DND-41 (cell line): ENCODE data around the gene C9orf40.

Experiments used
- ATAC-seq: fragments of 200-7000 bp; cut with Tn5 transposase; 3 replicates; pipeline ENCODE4 v1.9.1; 2021; ENCODE audit warnings: low read depth; ENCODE audit not compliant: insufficient read depth
- DNase-seq: peaks from one replicate; pipeline ENCODE4 v3.0.0-alpha.2; 2020
- H2AFZ ChIP-seq: 2 replicates; pipeline ENCODE4 v1.6.0; 2012; ENCODE audit warnings: low read depth, low read length
- H3K27ac ChIP-seq: 2 replicates; pipeline ENCODE4 v1.5.1; 2012; ENCODE audit warnings: low read length, inconsistent platforms
- H3K27me3 ChIP-seq: fragments of 200-600 bp; sonication (generic); 2 replicates; pipeline ENCODE4 v1.6.0; 2012; ENCODE audit warnings: low read length, mild to moderate bottlenecking, inconsistent platforms; ENCODE audit not compliant: insufficient read depth, poor library complexity
- H3K36me3 ChIP-seq: 2 replicates; pipeline ENCODE4 v1.5.1; 2012; ENCODE audit warnings: low read length, inconsistent platforms; ENCODE audit not compliant: insufficient read depth
- H3K4me1 ChIP-seq: 2 replicates; pipeline ENCODE4 v1.5.1; 2012; ENCODE audit warnings: mild to moderate bottlenecking, low read length; ENCODE audit not compliant: insufficient read depth
- H3K4me2 ChIP-seq: 2 replicates; pipeline ENCODE4 v1.6.0; 2012; ENCODE audit warnings: mild to moderate bottlenecking, moderate library complexity, low read length, inconsistent platforms; ENCODE audit not compliant: insufficient read depth
- H3K4me3 ChIP-seq, 2 experiments: fragments of 200-600 bp in 1 of 2; shearing (Covaris generic) in 1 of 2; 2 replicates each; pipeline ENCODE4 v1.5.1; 2012 to 2016; ENCODE audit warnings: inconsistent platforms in 2 of 2, low read length in 2 of 2, mild to moderate bottlenecking in 2 of 2, low read depth in 1 of 2, moderate library complexity in 1 of 2
- H3K79me2 ChIP-seq: 2 replicates; pipeline ENCODE4 v1.6.0; 2012; ENCODE audit warnings: low read length, inconsistent platforms; ENCODE audit not compliant: insufficient read depth
- H3K9ac ChIP-seq: 2 replicates; pipeline ENCODE4 v1.6.0; 2012; ENCODE audit warnings: low read depth, mild to moderate bottlenecking, inconsistent platforms, low read length, moderate library complexity
- H3K9me3 ChIP-seq: 2 replicates; pipeline ENCODE4 v1.5.1; 2012; ENCODE audit warnings: low read length, moderate library complexity, mild to moderate bottlenecking, inconsistent platforms; ENCODE audit not compliant: insufficient read depth, severe bottlenecking
- H4K20me1 ChIP-seq: 2 replicates; pipeline ENCODE4 v1.6.0; 2012; ENCODE audit warnings: low read length; ENCODE audit not compliant: insufficient read depth
- CTCF ChIP-seq: IDR thresholded peaks from 2 replicates; pipeline ENCODE4 v1.5.1; 2012; ENCODE audit warnings: borderline replicate concordance, low read length, moderate library complexity, mild to moderate bottlenecking; ENCODE audit not compliant: poor library complexity, severe bottlenecking; ENCODE audit errors: extremely low read depth
- EZH2 ChIP-seq: IDR thresholded peaks from 3 replicates; pipeline ENCODE4 v1.6.1; 2012; ENCODE audit warnings: borderline replicate concordance, low read depth, mild to moderate bottlenecking, moderate library complexity, low read length, inconsistent platforms; ENCODE audit not compliant: severe bottlenecking

Gene C9orf40

GRCh38 chr9:74948937-74949336, 3.8 kb downstream of the C9orf40 start:
- H2AFZ ChIP-seq, result no peak overlapping the region
- peaks cover 5% of the 10 kb centered on the region for H3K36me3 ChIP-seq
- TF ChIP-seq CTCF (no peak), EZH2 (no peak)
- no peak overlapping the region for H3K27ac ChIP-seq
- no peaks in the 10 kb centered on the region for H3K9me3 ChIP-seq
- H3K4me3 ChIP-seq, result no peak overlapping the region
- H3K27me3 ChIP-seq, result no peaks in the 10 kb centered on the region
- no peak overlapping the region for H3K9ac ChIP-seq
- H3K4me2 ChIP-seq, result peak overlapping the region; percentile 90; the same call in 1 of the 2 replicates
- peaks cover 39% of the 10 kb centered on the region for H3K4me1 ChIP-seq
- H4K20me1 ChIP-seq, result peaks cover 15% of the 10 kb centered on the region; the same call in 1 of the 2 replicates
- no peak for DNase-seq
- ATAC-seq, result no peak
- peaks cover 45% of the 10 kb centered on the region for H3K79me2 ChIP-seq

- Histone ChIP-seq H3K4me1 (peaks cover 28% of the 10 kb centered on the region), H3K27me3 (no peaks in the 10 kb centered on the region), H3K4me3 (no peak overlapping the region), H2AFZ (no peak overlapping the region), H3K36me3 (peaks cover 5% of the 10 kb centered on the region), H3K79me2 (peaks cover 27% of the 10 kb centered on the region), H3K27ac (no peak overlapping the region), H3K9me3 (no peaks in the 10 kb centered on the region), H4K20me1 (peaks cover 13% of the 10 kb centered on the region; the same call in 1 of the 2 replicates), H3K4me2 (no peak overlapping the region), H3K9ac (no peak overlapping the region)
- TF ChIP-seq CTCF (no peak), EZH2 (no peak)
- DNase-seq, result no peak
- no peak for ATAC-seq
Measured at GRCh38 chr9:74946686-74947085, 6.0 kb downstream of the C9orf40 start.

- peaks cover 2% of the 10 kb centered on the region; the same call in 1 of the 2 replicates for H3K36me3 ChIP-seq
- H3K4me1 ChIP-seq, result no peaks in the 10 kb centered on the region
- no peaks in the 10 kb centered on the region for H3K79me2 ChIP-seq
- no peak for DNase-seq
- no peak overlapping the region for H3K9ac ChIP-seq
- peaks cover 2% of the 10 kb centered on the region; the same call in 1 of the 2 replicates for H4K20me1 ChIP-seq
- H3K27ac ChIP-seq, result no peak overlapping the region
- H3K4me3 ChIP-seq, result no peak overlapping the region
- no peak overlapping the region for H2AFZ ChIP-seq
- TF ChIP-seq CTCF, result no peak
- TF ChIP-seq EZH2, result no peak
- H3K27me3 ChIP-seq, result no peaks in the 10 kb centered on the region
- no peaks in the 10 kb centered on the region for H3K9me3 ChIP-seq
- ATAC-seq, result peak; percentile 53; the same call in 2 of the 3 replicates
- no peak overlapping the region for H3K4me2 ChIP-seq
Measured at GRCh38 chr9:74942801-74943200, 9.9 kb downstream of the C9orf40 start.

- Histone ChIP-seq H3K4me3 (no peak overlapping the region), H3K36me3 (no peaks in the 10 kb centered on the region), H3K27me3 (no peaks in the 10 kb centered on the region), H3K9me3 (no peaks in the 10 kb centered on the region), H3K4me2 (no peak overlapping the region), H3K27ac (no peak overlapping the region), H3K9ac (no peak overlapping the region), H3K4me1 (no peaks in the 10 kb centered on the region), H2AFZ (no peak overlapping the region), H3K79me2 (no peaks in the 10 kb centered on the region), H4K20me1 (no peaks in the 10 kb centered on the region)
- TF ChIP-seq CTCF (no peak), EZH2 (no peak)
- DNase-seq (no peak), ATAC-seq (no peak)
Measured at GRCh38 chr9:74940600-74940999, 12.1 kb downstream of the C9orf40 start.
